HG03280 (cell line): ENCODE measurements around the gene DENND1B.
"Not testable (repeated sequence)": the region's sequence is repeated elsewhere in the genome, so short reads cannot be mapped to it uniquely, and the experiment has no call there.

Experiments
- ATAC-seq: cut with Tn5 transposase; IDR thresholded peaks from one replicate; pipeline ENCODE4 v1.9.1; 2021; ENCODE audit warnings: mild to moderate bottlenecking, moderate library complexity; ENCODE audit not compliant: unreplicated experiment

The DENND1B gene

GRCh38 chr1:197787056-197787455, 11.8 kb upstream of the DENND1B start:
- ATAC-seq = no peak

- ATAC-seq = no peak
Observed at GRCh38 chr1:197786280-197786679, 11.0 kb upstream of the DENND1B start.

GRCh38 chr1:197783510-197783948, 8.2 kb upstream of the DENND1B start:
- no peak for ATAC-seq

- no peak for ATAC-seq
Observed at GRCh38 chr1:197782722-197783360, 7.6 kb upstream of the DENND1B start.

GRCh38 chr1:197781968-197782721, 6.9 kb upstream of the DENND1B start:
- ATAC-seq = no peak

- ATAC-seq = no peak
Observed at GRCh38 chr1:197779921-197780320, 4.6 kb upstream of the DENND1B start.

GRCh38 chr1:197778366-197778945, 3.2 kb upstream of the DENND1B start:
- ATAC-seq = no peak

GRCh38 chr1:197776351-197777105, 1.2 kb upstream of the DENND1B start:
- peak; percentile 33 for ATAC-seq

GRCh38 chr1:197774466-197775281, 606 bp downstream of the DENND1B start:
- peak; percentile 38 for ATAC-seq

GRCh38 chr1:197773856-197774255, 1.4 kb downstream of the DENND1B start:
- ATAC-seq = no peak

- ATAC-seq = no peak
Observed at GRCh38 chr1:197771904-197772556, 3.2 kb downstream of the DENND1B start.

- ATAC-seq = no peak
Observed at GRCh38 chr1:197771386-197771785, 3.9 kb downstream of the DENND1B start.

GRCh38 chr1:197770243-197770642, 5.0 kb downstream of the DENND1B start:
- ATAC-seq = no peak

GRCh38 chr1:197769287-197769686, 6.0 kb downstream of the DENND1B start:
- no peak for ATAC-seq

- no peak for ATAC-seq
Observed at GRCh38 chr1:197768014-197768805, 7.1 kb downstream of the DENND1B start.

- ATAC-seq = no peak
Observed at GRCh38 chr1:197763769-197764168, 11.5 kb downstream of the DENND1B start.

GRCh38 chr1:197763307-197763706, 12.0 kb downstream of the DENND1B start:
- ATAC-seq = no peak

GRCh38 chr1:197761654-197762053, 13.6 kb downstream of the DENND1B start:
- peak; percentile 60 for ATAC-seq

- ATAC-seq = not testable (repeated sequence)
Observed at GRCh38 chr1:197755553-197755952, 19.7 kb downstream of the DENND1B start.
